GM12891 (cell line): ENCODE data around the gene SMIM23.

Source experiments
- PAX5 ChIP-seq: IDR thresholded peaks from 2 replicates; pipeline ENCODE4 v1.6.1; 2011; ENCODE audit warnings: low read length, moderate library complexity, mild to moderate bottlenecking; ENCODE audit not compliant: insufficient read depth, severe bottlenecking
- POLR2A ChIP-seq: IDR thresholded peaks from 2 replicates; pipeline ENCODE4 v1.6.1; 2011; ENCODE audit warnings: low read depth, low read length, control low read depth
- POLR2AphosphoS5 ChIP-seq: IDR thresholded peaks from 2 replicates; pipeline ENCODE4 v1.6.1; 2011; ENCODE audit warnings: low read depth, low read length, control low read depth
- POU2F2 ChIP-seq: IDR thresholded peaks from 2 replicates; pipeline ENCODE4 v1.6.1; 2011; ENCODE audit warnings: low read depth, mild to moderate bottlenecking, control low read depth, low read length, moderate library complexity
- SPI1 ChIP-seq: IDR thresholded peaks from 2 replicates; pipeline ENCODE4 v1.6.1; 2011; ENCODE audit warnings: low read depth, low read length, control low read depth
- TAF1 ChIP-seq: IDR thresholded peaks from 2 replicates; pipeline ENCODE4 v1.6.1; 2011; ENCODE audit warnings: low read depth, low read length, control low read depth

GRCh38 chr5:171771856-171772255 is 13.8 kb upstream of the SMIM23 start:
- TF ChIP-seq POLR2AphosphoS5 (no peak), POLR2A (no peak), SPI1 (no peak), POU2F2 (no peak), TAF1 (no peak), PAX5 (no peak)
